ENCODE results near the gene CDC5L.
"Not testable (repeated sequence)": the region's sequence is repeated elsewhere in the genome, so short reads cannot be mapped to it uniquely, and the experiment has no call there.

Gene CDC5L

GRCh38 chr6:44387346-44388134 lies at the start of gene CDC5L:
Gene CDC5L (plus strand): TSS chr6:44387706. CDS start chr6:44387824, 118 bp downstream.
- DNase-seq, result peak; percentile 97

- DNase-seq, result peak; percentile 46
Measured at GRCh38 chr6:44338228-44339122, 49.0 kb upstream of the CDC5L start.

- no peak for DNase-seq
Measured at GRCh38 chr6:44339301-44339700, 48.2 kb upstream of the CDC5L start.

GRCh38 chr6:44339763-44340625 lies 47.5 kb upstream of the CDC5L start:
- no peak for DNase-seq

- DNase-seq, result no peak
Measured at GRCh38 chr6:44341095-44341890, 46.2 kb upstream of the CDC5L start.

GRCh38 chr6:44342052-44342451 lies 45.5 kb upstream of the CDC5L start:
- DNase-seq, result no peak

- DNase-seq, result no peak
Measured at GRCh38 chr6:44342489-44342888, 45.0 kb upstream of the CDC5L start, which contains the start of gene SPATS1. Gene SPATS1 (plus strand): TSS chr6:44342650. CDS start chr6:44343096, 446 bp downstream.

GRCh38 chr6:44346818-44347217 lies 40.7 kb upstream of the CDC5L start:
- DNase-seq, result not testable (repeated sequence)

GRCh38 chr6:44349904-44350649 lies 37.4 kb upstream of the CDC5L start:
- DNase-seq, result no peak

GRCh38 chr6:44350650-44350994 lies 36.9 kb upstream of the CDC5L start:
- DNase-seq, result not testable (repeated sequence)

- no peak for DNase-seq
Measured at GRCh38 chr6:44352259-44352658, 35.2 kb upstream of the CDC5L start.

- DNase-seq, result no peak
Measured at GRCh38 chr6:44353336-44353735, 34.2 kb upstream of the CDC5L start.

GRCh38 chr6:44355640-44356039 lies 31.9 kb upstream of the CDC5L start:
- no peak for DNase-seq

GRCh38 chr6:44356487-44356886 lies 31.0 kb upstream of the CDC5L start:
- no peak for DNase-seq

- DNase-seq, result no peak
Measured at GRCh38 chr6:44359973-44360372, 27.5 kb upstream of the CDC5L start.

- no peak for DNase-seq
Measured at GRCh38 chr6:44361947-44362346, 25.6 kb upstream of the CDC5L start.

GRCh38 chr6:44363377-44363926 lies 24.1 kb upstream of the CDC5L start:
- DNase-seq, result no peak

- no peak for DNase-seq
Measured at GRCh38 chr6:44366781-44367180, 20.7 kb upstream of the CDC5L start.

- no peak for DNase-seq
Measured at GRCh38 chr6:44367681-44368080, 19.8 kb upstream of the CDC5L start.

GRCh38 chr6:44373051-44373450 lies 14.5 kb upstream of the CDC5L start:
- no peak for DNase-seq

- no peak for DNase-seq
Measured at GRCh38 chr6:44373787-44374186, 13.7 kb upstream of the CDC5L start.
